ENCODE results near the gene SIPA1L2. TPM values are rescaled to one million over a fixed set of nuclear protein-coding genes. Genes with fewer than 3 reads are reported as not detected.

The SIPA1L2 gene
- total and polyA plus RNA-seq, 2 of the 13 experiments (the other 11 are each of a cell fraction or from before 2014, with no cell fraction given), result 0.03 TPM; not detected in 1

DNA sequence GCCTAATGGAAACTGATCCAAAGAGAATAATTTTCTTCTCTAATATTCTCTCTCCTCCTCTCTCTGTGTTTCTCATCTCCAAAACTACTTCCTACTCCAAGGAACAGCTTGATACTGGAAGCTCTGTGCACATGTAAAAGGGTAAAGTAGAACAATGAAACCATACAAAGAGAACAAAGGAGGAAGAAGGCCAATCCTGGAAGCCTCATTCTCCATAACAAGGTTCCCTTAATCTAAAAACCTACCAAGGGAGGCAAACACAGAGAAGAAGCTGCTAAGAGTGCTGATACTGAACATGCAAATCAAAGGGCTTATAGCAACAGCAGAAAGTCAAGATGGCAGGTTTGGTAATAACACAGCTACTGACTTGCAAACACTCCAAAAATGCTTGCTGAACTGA, 44.4 kb downstream of the SIPA1L2 start (continued):
- TF ChIP-seq ZNF496 (CRISPR knock-in tag; IDR thresholded peaks at IDR 0.05; ENCODE audit: insufficient replicate concordance), result no peak
- TF ChIP-seq ELF3 (CRISPR knock-in tag; IDR thresholded peaks at IDR 0.05), result no peak
- no peak for TF ChIP-seq ATF1 (CRISPR knock-in tag; IDR thresholded peaks at IDR 0.05)
- TF ChIP-seq ZBTB21 (CRISPR knock-in tag; IDR thresholded peaks at IDR 0.05), result no peak
- no peak for TF ChIP-seq ZNF629 (CRISPR knock-in tag; conservative IDR thresholded peaks at IDR 0.05)

DNA sequence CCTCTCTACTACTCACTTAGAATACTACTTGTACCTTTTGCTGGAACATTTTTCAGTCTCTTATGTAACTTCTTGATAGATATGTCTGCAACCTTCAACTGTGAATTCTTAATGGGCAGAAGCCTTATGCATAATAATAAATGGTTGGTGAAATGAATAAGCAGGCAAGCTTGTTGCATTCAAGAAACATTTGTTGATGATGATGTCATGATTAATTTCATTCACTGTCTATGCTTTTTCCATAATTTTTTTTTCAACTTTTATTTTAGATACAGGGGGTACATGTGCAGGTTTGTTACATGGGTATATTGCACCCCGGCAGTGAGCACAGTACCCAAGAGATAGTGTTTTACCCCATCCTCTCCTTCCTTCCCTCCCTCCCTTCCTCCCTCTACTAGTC, 48.0 kb downstream of the SIPA1L2 start:
- FAIRE-seq (no peak), DNase-seq (ENCODE audit: low spot score) (no peak), ATAC-seq (no peak)
- no peak overlapping the region for H3K4me2 ChIP-seq (ENCODE audit: low read depth, low read length)
- ChIA-PET POLR2A (no interaction called here), CTCF (ENCODE audit: low intra/inter-chr PET ratio, low total read pairs) (no interaction called here)
- no peaks in the 10 kb centered on the region for H4K20me1 ChIP-seq (ENCODE audit: insufficient read depth, low read length)
- no peaks in the 10 kb centered on the region for H3K9me3 ChIP-seq (ENCODE audit: low read length)
- H3K27ac ChIP-seq (ENCODE audit: extremely low read length, insufficient read depth, low read length), result no peak overlapping the region
- H2AFZ ChIP-seq (ENCODE audit: low read length), result no peak overlapping the region
- no peaks in the 10 kb centered on the region for H3K79me2 ChIP-seq (ENCODE audit: insufficient read depth, low read length)
- no peak overlapping the region for H3K4me3 ChIP-seq (replicated peaks in 1 of 3; ENCODE audit: insufficient read depth in 1 of 3, low read depth in 2 of 3, low read length in 3 of 3)
- no peak overlapping the region for H3K9ac ChIP-seq (ENCODE audit: insufficient read depth, low read depth, low read length)
- H3K36me3 ChIP-seq (replicated peaks in 1 of 2; ENCODE audit: control insufficient read depth in 1 of 2, insufficient read depth in 2 of 2, low read length in 2 of 2), result no peaks in the 10 kb centered on the region
- intact Hi-C loops (cut with micrococcal nuclease; ENCODE audit: unreplicated experiment) (no loop called here), in situ Hi-C loops (cut with HindIII; ENCODE audit: extremely low pct_ligation_motif_present, low pct_unique_long_range_greater_than_20kb) (no loop called here)
- TF ChIP-seq ZNF431 (CRISPR knock-in tag; IDR thresholded peaks at IDR 0.05; ENCODE audit: borderline replicate concordance, low read depth) (no peak), CREB1 (IDR thresholded peaks at IDR 0.05) (peak; percentile 12; the same call in 1 of the 2 replicates), CREB1 (CRISPR knock-in tag; IDR thresholded peaks at IDR 0.05) (no peak), ATF7 (IDR thresholded peaks at IDR 0.05) (peak; percentile 92), ATF7 (CRISPR knock-in tag; IDR thresholded peaks at IDR 0.05) (no peak)
- WGBS (ENCODE audit: low lambda C conversion rate), result 38% methylated on average over 1 of the region's 1 CpG
- BruUV-seq (replicated peaks), result no TSS peak
- H3K4me1 ChIP-seq (ENCODE audit: insufficient read depth, low read length), result no peaks in the 10 kb centered on the region
- 0 out of 5 replicates have a peak, but pooled peaks cover 0 to 2% of the 10 kb centered on the region in 2 experiments for H3K27me3 ChIP-seq (ENCODE audit: control insufficient read depth in 1 of 2, insufficient read depth in 2 of 2, low read length in 2 of 2)

Other genes starting within 250 kb of the SIPA1L2 start
- gene MAP10, start 175.3 kb upstream of the SIPA1L2 start, total RNA-seq (2016; rRNA removed; fragmentation: Illumina TruSeq; extraction: Trizol), result not detected in 2 replicates
- gene MAP10, start 175.3 kb upstream of the SIPA1L2 start, polyA plus RNA-seq (2011; rRNA removed), result not detected in 2 replicates